ENCODE results near the gene BMAL1. TPM values are rescaled to one million over a fixed set of nuclear protein-coding genes. Genes with fewer than 3 reads are reported as not detected.

The BMAL1 gene
- total RNA-seq, 1 experiment from 2014 or later: 3.2 TPM

DNA sequence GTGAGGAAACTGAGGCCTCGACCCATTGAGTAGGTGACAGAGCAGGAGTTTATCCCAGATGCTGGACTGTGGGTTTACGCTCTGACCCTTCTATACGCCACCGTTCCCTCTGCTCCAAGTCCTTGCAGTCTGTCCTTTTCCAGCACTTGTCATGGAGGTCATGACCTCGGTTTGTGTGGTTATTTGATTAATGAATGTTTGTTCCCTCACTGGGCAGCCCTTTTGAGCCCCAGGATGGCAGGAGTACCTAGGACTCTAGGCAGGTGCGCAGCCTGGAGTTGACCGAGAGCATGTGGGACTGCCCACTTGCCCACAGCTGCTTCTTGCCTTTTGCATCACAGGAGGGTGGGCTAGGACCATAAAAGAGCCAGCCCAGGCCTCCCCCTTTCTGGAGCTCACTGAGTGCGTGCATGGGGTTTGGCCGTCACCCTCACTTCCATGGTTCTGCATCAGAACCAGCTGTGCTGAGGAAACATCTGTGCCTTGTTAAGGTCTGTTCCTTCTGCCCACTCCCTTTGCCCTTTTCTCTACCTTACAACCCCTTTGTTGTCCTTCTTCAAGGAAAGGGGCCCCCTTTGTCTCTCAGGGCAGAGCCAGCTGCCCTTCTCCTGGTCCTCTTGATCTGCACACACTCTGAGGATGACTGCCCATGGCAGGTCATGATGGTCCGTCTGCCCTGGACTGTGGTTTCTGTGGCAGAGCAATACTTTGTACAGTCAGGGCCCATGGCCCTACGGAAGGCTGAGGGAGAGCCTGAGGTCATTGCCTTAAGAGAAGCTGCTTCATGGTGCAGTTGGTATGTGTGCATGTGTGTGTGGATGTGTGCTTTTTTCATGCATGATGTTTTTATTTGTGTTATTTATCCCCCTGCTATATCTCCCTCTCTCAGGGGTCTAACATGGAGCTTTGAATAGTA lies 38.2 kb downstream of the BMAL1 start:
- TF ChIP-seq EZH2 (IDR thresholded peaks at IDR 0.05; ENCODE audit: borderline replicate concordance, low read depth, low read length, poor library complexity, severe bottlenecking): no peak
- TF ChIP-seq, protein P1, sequence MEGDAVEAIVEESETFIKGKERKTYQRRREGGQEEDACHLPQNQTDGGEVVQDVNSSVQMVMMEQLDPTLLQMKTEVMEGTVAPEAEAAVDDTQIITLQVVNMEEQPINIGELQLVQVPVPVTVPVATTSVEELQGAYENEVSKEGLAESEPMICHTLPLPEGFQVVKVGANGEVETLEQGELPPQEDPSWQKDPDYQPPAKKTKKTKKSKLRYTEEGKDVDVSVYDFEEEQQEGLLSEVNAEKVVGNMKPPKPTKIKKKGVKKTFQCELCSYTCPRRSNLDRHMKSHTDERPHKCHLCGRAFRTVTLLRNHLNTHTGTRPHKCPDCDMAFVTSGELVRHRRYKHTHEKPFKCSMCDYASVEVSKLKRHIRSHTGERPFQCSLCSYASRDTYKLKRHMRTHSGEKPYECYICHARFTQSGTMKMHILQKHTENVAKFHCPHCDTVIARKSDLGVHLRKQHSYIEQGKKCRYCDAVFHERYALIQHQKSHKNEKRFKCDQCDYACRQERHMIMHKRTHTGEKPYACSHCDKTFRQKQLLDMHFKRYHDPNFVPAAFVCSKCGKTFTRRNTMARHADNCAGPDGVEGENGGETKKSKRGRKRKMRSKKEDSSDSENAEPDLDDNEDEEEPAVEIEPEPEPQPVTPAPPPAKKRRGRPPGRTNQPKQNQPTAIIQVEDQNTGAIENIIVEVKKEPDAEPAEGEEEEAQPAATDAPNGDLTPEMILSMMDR (conservative IDR thresholded peaks at IDR 0.05; ENCODE audit: low read depth, low read length): no peak
- Histone ChIP-seq H3K4me3 (ENCODE audit: low read depth, low read length, poor library complexity, severe bottlenecking) (no peak overlapping the region), H3K36me3 (ENCODE audit: insufficient read depth, low read length, poor library complexity, severe bottlenecking) (no peaks in the 10 kb centered on the region), H3K4me1 (ENCODE audit: insufficient read depth, low read length, poor library complexity, severe bottlenecking) (no peaks in the 10 kb centered on the region), H3K27me3 (replicated peaks; ENCODE audit: insufficient read depth, low read depth, low read length, poor library complexity) (no peaks in the 10 kb centered on the region), H3K9me3 (ENCODE audit: low read depth, low read length, poor library complexity, severe bottlenecking) (no peaks in the 10 kb centered on the region), H3K27ac (ENCODE audit: low read depth, low read length, poor library complexity, severe bottlenecking) (no peak overlapping the region)
- CTCF ChIA-PET: no interaction called here
- POLR2A ChIA-PET (ENCODE audit: low non-redundant PET): no interaction called here
- intact Hi-C loops (cut with micrococcal nuclease; ENCODE audit: unreplicated experiment): no loop called here
- DNase-seq (ENCODE audit: low spot score): no peak
- BruUV-seq (replicated peaks): no TSS peak

DNA sequence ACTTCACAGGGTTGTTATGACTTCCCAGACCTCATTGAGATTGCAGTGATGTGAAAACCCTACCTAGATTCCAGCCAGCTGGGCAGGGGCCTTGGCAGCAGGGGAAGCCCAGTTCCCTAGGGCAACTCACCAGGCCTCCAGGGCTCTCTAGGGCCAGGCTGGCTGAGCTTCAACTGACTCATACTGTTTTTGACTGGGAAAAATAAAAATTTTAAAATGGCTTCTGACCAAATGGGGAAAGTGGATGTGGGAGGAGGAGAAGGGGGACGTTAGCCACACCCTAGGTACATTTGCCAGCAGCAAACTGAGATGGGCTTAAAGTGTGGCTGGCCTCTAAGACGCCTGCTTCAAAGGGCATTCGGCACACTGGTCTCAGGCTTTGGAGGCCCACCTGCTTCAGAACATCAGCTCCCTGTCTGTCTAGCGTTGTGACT lies 39.0 kb downstream of the BMAL1 start:
- CTCF ChIA-PET: no interaction called here
- DNase-seq (ENCODE audit: low spot score): no peak
- H3K4me1 ChIP-seq (ENCODE audit: insufficient read depth, low read length, poor library complexity, severe bottlenecking): no peaks in the 10 kb centered on the region
- H3K9me3 ChIP-seq (ENCODE audit: low read depth, low read length, poor library complexity, severe bottlenecking): no peaks in the 10 kb centered on the region
- no peak for TF ChIP-seq EZH2 (IDR thresholded peaks at IDR 0.05; ENCODE audit: borderline replicate concordance, low read depth, low read length, poor library complexity, severe bottlenecking)
- TF ChIP-seq, protein P1 (conservative IDR thresholded peaks at IDR 0.05; ENCODE audit: low read depth, low read length): no peak
- H3K27ac ChIP-seq (ENCODE audit: low read depth, low read length, poor library complexity, severe bottlenecking): no peak overlapping the region
- H3K27me3 ChIP-seq (replicated peaks; ENCODE audit: insufficient read depth, low read depth, low read length, poor library complexity): no peaks in the 10 kb centered on the region
- POLR2A ChIA-PET (ENCODE audit: low non-redundant PET): no interaction called here
- H3K4me3 ChIP-seq (ENCODE audit: low read depth, low read length, poor library complexity, severe bottlenecking): no peak overlapping the region
- intact Hi-C loops (cut with micrococcal nuclease; ENCODE audit: unreplicated experiment): no loop called here
- H3K36me3 ChIP-seq (ENCODE audit: insufficient read depth, low read length, poor library complexity, severe bottlenecking): no peaks in the 10 kb centered on the region
- no TSS peak for BruUV-seq (replicated peaks)

DNA sequence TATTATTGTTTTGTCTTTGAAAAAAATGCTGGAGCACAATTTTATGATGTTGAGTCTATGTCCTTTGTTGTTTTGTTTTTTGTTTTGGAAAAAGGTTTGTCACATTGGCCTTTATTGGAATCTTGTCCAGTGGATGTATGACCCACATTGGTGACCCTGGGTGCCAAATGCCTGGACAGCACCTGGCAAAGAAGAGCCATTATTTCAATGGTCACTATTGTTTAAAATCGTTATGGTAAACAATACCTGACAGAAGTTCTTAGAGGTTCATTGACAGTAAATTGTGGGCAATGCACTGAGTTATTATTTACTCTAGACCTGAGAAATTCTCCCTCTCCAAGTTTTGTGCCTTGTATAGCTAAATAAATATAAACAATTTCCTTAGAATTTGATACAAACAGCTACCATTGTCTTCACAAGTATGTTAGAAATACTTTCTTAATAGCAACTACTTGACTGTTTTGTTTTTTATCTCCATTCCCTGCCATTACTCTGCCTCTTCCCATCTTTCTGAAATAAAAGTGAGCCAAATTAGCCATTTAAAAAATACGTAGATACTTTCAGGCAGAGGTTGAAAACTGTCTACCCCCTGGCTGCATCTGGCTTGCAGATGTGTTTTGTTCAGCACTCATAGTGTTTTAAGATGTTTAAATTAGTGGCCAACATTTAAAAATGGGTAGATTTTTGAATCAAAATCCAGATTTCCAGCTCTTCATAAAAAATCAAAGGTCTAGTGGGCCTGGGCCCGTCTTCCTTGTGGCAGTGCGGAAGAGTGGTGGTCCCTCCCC lies 39.9 kb downstream of the BMAL1 start:
- intact Hi-C loops (cut with micrococcal nuclease; ENCODE audit: unreplicated experiment): no loop called here

More for the DNA sequence above, 39.9 kb downstream of the BMAL1 start:
- Histone ChIP-seq H3K9me3 (ENCODE audit: low read depth, low read length, poor library complexity, severe bottlenecking) (no peaks in the 10 kb centered on the region), H3K4me3 (ENCODE audit: low read depth, low read length, poor library complexity, severe bottlenecking) (no peak overlapping the region), H3K36me3 (ENCODE audit: insufficient read depth, low read length, poor library complexity, severe bottlenecking) (no peaks in the 10 kb centered on the region), H3K27me3 (replicated peaks; ENCODE audit: insufficient read depth, low read depth, low read length, poor library complexity) (no peaks in the 10 kb centered on the region), H3K4me1 (ENCODE audit: insufficient read depth, low read length, poor library complexity, severe bottlenecking) (no peaks in the 10 kb centered on the region), H3K27ac (ENCODE audit: low read depth, low read length, poor library complexity, severe bottlenecking) (no peak overlapping the region)
- TF ChIP-seq, protein P1 (conservative IDR thresholded peaks at IDR 0.05; ENCODE audit: low read depth, low read length): no peak
- no peak for TF ChIP-seq EZH2 (IDR thresholded peaks at IDR 0.05; ENCODE audit: borderline replicate concordance, low read depth, low read length, poor library complexity, severe bottlenecking)
- ChIA-PET CTCF (no interaction called here), POLR2A (ENCODE audit: low non-redundant PET) (no interaction called here)
- BruUV-seq (replicated peaks): no TSS peak
- no peak for DNase-seq (ENCODE audit: low spot score)
